Measurements from ENCODE around the gene SIRPB2. TPM values are rescaled to one million over a fixed set of nuclear protein-coding genes. Genes with fewer than 3 reads are reported as not detected.
"Not testable (repeated sequence)": the region's sequence is repeated elsewhere in the genome, so short reads cannot be mapped to it uniquely, and the experiment has no call there.

The SIRPB2 gene
- total RNA-seq, 1 donor from 2014 or later = not detected

GRCh38 chr20:1513801-1514200, 22.6 kb upstream of the SIRPB2 start:
- Mint-ChIP-seq H3K9me3 (peaks cover 13% of the 10 kb centered on the region), H3K4me1 (no peaks in the 10 kb centered on the region), H3K27me3 (peaks cover 20% of the 10 kb centered on the region), H3K4me3 (no peak overlapping the region), H3K27ac (no peak overlapping the region), H3K36me3 (ENCODE audit: low read depth) (no peaks in the 10 kb centered on the region)
- peak; percentile 31 for DNase-seq
- intact Hi-C loops (cut with micrococcal nuclease) = no loop called here

- peaks cover 46% of the 10 kb centered on the region for H3K27me3 Mint-ChIP-seq
- no peaks in the 10 kb centered on the region for H3K36me3 Mint-ChIP-seq (ENCODE audit: low read depth)
- no peak overlapping the region for H3K27ac Mint-ChIP-seq
- intact Hi-C loops (cut with micrococcal nuclease) = loop anchor here (1.0 kb wide), 1 partner anchor 225 kb away; no protein-coding TSS in a partner anchor
- H3K4me3 Mint-ChIP-seq = no peak overlapping the region
- DNase-seq = peak; percentile 78
- peaks cover 9% of the 10 kb centered on the region for H3K9me3 Mint-ChIP-seq
- no peaks in the 10 kb centered on the region for H3K4me1 Mint-ChIP-seq
Measured at GRCh38 chr20:1509237-1509636, 18.0 kb upstream of the SIRPB2 start.

GRCh38 chr20:1508574-1508973, 17.4 kb upstream of the SIRPB2 start:
- H3K27me3 Mint-ChIP-seq = peaks cover 46% of the 10 kb centered on the region
- no peak for DNase-seq
- H3K4me1 Mint-ChIP-seq = peaks cover 2% of the 10 kb centered on the region
- H3K36me3 Mint-ChIP-seq (ENCODE audit: low read depth) = no peaks in the 10 kb centered on the region
- peaks cover 7% of the 10 kb centered on the region for H3K9me3 Mint-ChIP-seq
- H3K27ac Mint-ChIP-seq = no peak overlapping the region
- H3K4me3 Mint-ChIP-seq = no peak overlapping the region
- intact Hi-C loops (cut with micrococcal nuclease) = no loop called here

- peaks cover 54% of the 10 kb centered on the region for H3K27me3 Mint-ChIP-seq
- H3K4me1 Mint-ChIP-seq = peaks cover 7% of the 10 kb centered on the region
- no peak overlapping the region for H3K4me3 Mint-ChIP-seq
Measured at GRCh38 chr20:1507276-1507675, 16.1 kb upstream of the SIRPB2 start.

GRCh38 chr20:1505871-1506270, 14.7 kb upstream of the SIRPB2 start:
- Mint-ChIP-seq H3K27me3 (peaks cover 49% of the 10 kb centered on the region), H3K27ac (no peak overlapping the region), H3K9me3 (no peaks in the 10 kb centered on the region), H3K36me3 (ENCODE audit: low read depth) (no peaks in the 10 kb centered on the region), H3K4me1 (peaks cover 7% of the 10 kb centered on the region), H3K4me3 (no peak overlapping the region)
- DNase-seq = no peak
- intact Hi-C loops (cut with micrococcal nuclease) = no loop called here

More at GRCh38 chr20:1507276-1507675, 16.1 kb upstream of the SIRPB2 start:
- Mint-ChIP-seq H3K27ac (no peak overlapping the region), H3K36me3 (ENCODE audit: low read depth) (no peaks in the 10 kb centered on the region), H3K9me3 (no peaks in the 10 kb centered on the region)
- intact Hi-C loops (cut with micrococcal nuclease) = no loop called here
- DNase-seq = peak; percentile 40

- intact Hi-C loops (cut with micrococcal nuclease) = no loop called here
- peak; percentile 49 for DNase-seq
- Mint-ChIP-seq H3K27me3 (peaks cover 51% of the 10 kb centered on the region), H3K9me3 (no peaks in the 10 kb centered on the region), H3K4me3 (no peak overlapping the region), H3K27ac (no peak overlapping the region), H3K36me3 (ENCODE audit: low read depth) (no peaks in the 10 kb centered on the region), H3K4me1 (peaks cover 7% of the 10 kb centered on the region)
Measured at GRCh38 chr20:1505361-1505760, 14.1 kb upstream of the SIRPB2 start.

GRCh38 chr20:1503564-1504227, 12.5 kb upstream of the SIRPB2 start:
- Mint-ChIP-seq H3K4me1 (peaks cover 8% of the 10 kb centered on the region), H3K9me3 (no peaks in the 10 kb centered on the region), H3K27me3 (peaks cover 49% of the 10 kb centered on the region), H3K4me3 (no peak overlapping the region), H3K27ac (no peak overlapping the region), H3K36me3 (ENCODE audit: low read depth) (no peaks in the 10 kb centered on the region)
- peak; percentile 92 for DNase-seq
- intact Hi-C loops (cut with micrococcal nuclease) = loop anchor here (1.0 to 2.0 kb wide), 2 partner anchors 37 to 273 kb away; partner anchors contain the start of gene NSFL1C

- Mint-ChIP-seq H3K27me3 (peaks cover 58% of the 10 kb centered on the region), H3K4me1 (peaks cover 8% of the 10 kb centered on the region), H3K36me3 (ENCODE audit: low read depth) (no peaks in the 10 kb centered on the region), H3K4me3 (no peak overlapping the region), H3K9me3 (no peaks in the 10 kb centered on the region), H3K27ac (no peak overlapping the region)
- DNase-seq = peak; percentile 37
- intact Hi-C loops (cut with micrococcal nuclease) = no loop called here
Measured at GRCh38 chr20:1500496-1500895, 9.3 kb upstream of the SIRPB2 start.

- Mint-ChIP-seq H3K27me3 (peaks cover 59% of the 10 kb centered on the region), H3K4me1 (peaks cover 8% of the 10 kb centered on the region), H3K36me3 (ENCODE audit: low read depth) (no peaks in the 10 kb centered on the region), H3K9me3 (no peaks in the 10 kb centered on the region), H3K27ac (no peak overlapping the region), H3K4me3 (no peak overlapping the region)
- intact Hi-C loops (cut with micrococcal nuclease) = no loop called here
- DNase-seq = peak; percentile 43
Measured at GRCh38 chr20:1499528-1500420, 8.6 kb upstream of the SIRPB2 start.

- peaks cover 62% of the 10 kb centered on the region for H3K27me3 Mint-ChIP-seq
- peak; percentile 19 for DNase-seq
- H3K36me3 Mint-ChIP-seq (ENCODE audit: low read depth); H3K4me1 Mint-ChIP-seq; H3K27ac Mint-ChIP-seq; H3K9me3 Mint-ChIP-seq; H3K4me3 Mint-ChIP-seq; intact Hi-C loops (cut with micrococcal nuclease): not testable (repeated sequence)
Measured at GRCh38 chr20:1497371-1497770, 6.2 kb upstream of the SIRPB2 start.

GRCh38 chr20:1496930-1497329, 5.7 kb upstream of the SIRPB2 start:
- no peak overlapping the region for H3K4me3 Mint-ChIP-seq
- H3K27me3 Mint-ChIP-seq = peaks cover 60% of the 10 kb centered on the region
- no peaks in the 10 kb centered on the region for H3K9me3 Mint-ChIP-seq
- peaks cover 12% of the 10 kb centered on the region for H3K4me1 Mint-ChIP-seq
- no peaks in the 10 kb centered on the region for H3K36me3 Mint-ChIP-seq (ENCODE audit: low read depth)
- H3K27ac Mint-ChIP-seq = no peak overlapping the region
- intact Hi-C loops (cut with micrococcal nuclease) = no loop called here
- peak; percentile 4 for DNase-seq

GRCh38 chr20:1494436-1494835, 3.2 kb upstream of the SIRPB2 start:
- H3K4me1 Mint-ChIP-seq = peaks cover 15% of the 10 kb centered on the region
- no peaks in the 10 kb centered on the region for H3K9me3 Mint-ChIP-seq
- no peak overlapping the region for H3K4me3 Mint-ChIP-seq
- H3K27me3 Mint-ChIP-seq = peaks cover 53% of the 10 kb centered on the region
- peak; percentile 28 for DNase-seq
- H3K36me3 Mint-ChIP-seq (ENCODE audit: low read depth) = no peaks in the 10 kb centered on the region
- intact Hi-C loops (cut with micrococcal nuclease) = no loop called here
- H3K27ac Mint-ChIP-seq = no peak overlapping the region

GRCh38 chr20:1493536-1493935, 2.3 kb upstream of the SIRPB2 start:
- Mint-ChIP-seq H3K9me3 (no peaks in the 10 kb centered on the region), H3K4me3 (no peak overlapping the region), H3K36me3 (ENCODE audit: low read depth) (no peaks in the 10 kb centered on the region), H3K27me3 (peaks cover 52% of the 10 kb centered on the region), H3K4me1 (peaks cover 15% of the 10 kb centered on the region), H3K27ac (no peak overlapping the region)
- peak; percentile 30 for DNase-seq
- intact Hi-C loops (cut with micrococcal nuclease) = no loop called here

Measured in activated CD4-positive, alpha-beta T cell treated with anti-CD3 and anti-CD28 coated beads, Interleukin-2, amount 10 ng/mL, durations not matched to agents 24 days and 14 days (primary cell).